GM18951 (cell line): ENCODE results near the gene IL17D.

Experiments
- POLR2A ChIP-seq: IDR thresholded peaks from 4 replicates; pipeline ENCODE4 v1.6.1; 2011; ENCODE audit warnings: mild to moderate bottlenecking; ENCODE audit not compliant: insufficient read length, insufficient read depth; ENCODE audit errors: extremely low read depth
- in situ Hi-C: fragments of 300-500 bp; cut with MboI; formaldehyde crosslinking; loops from one replicate; pipeline ENCODE4 v1.12.0; 2022; ENCODE audit warnings: low sequenced_read_pairs, mixed read lengths, inconsistent platforms; ENCODE audit not compliant: unreplicated experiment

IL17D gene

GRCh38 chr13:20716951-20717350, 13.5 kb downstream of the IL17D start:
- in situ Hi-C loops: no loop called here
- no peak for TF ChIP-seq POLR2A

- in situ Hi-C loops: no loop called here
- TF ChIP-seq POLR2A: no peak
Observed at GRCh38 chr13:20717581-20718542, 14.4 kb downstream of the IL17D start.

- in situ Hi-C loops: no loop called here
- no peak for TF ChIP-seq POLR2A
Observed at GRCh38 chr13:20718958-20719566, 15.6 kb downstream of the IL17D start.

GRCh38 chr13:20719783-20720182, 16.3 kb downstream of the IL17D start:
- in situ Hi-C loops: no loop called here
- no peak for TF ChIP-seq POLR2A

GRCh38 chr13:20720499-20720898, 17.0 kb downstream of the IL17D start:
- in situ Hi-C loops: no loop called here
- no peak for TF ChIP-seq POLR2A

- in situ Hi-C loops: no loop called here
Observed at GRCh38 chr13:20721058-20721453, 17.6 kb downstream of the IL17D start.

GRCh38 chr13:20721454-20722357, 18.2 kb downstream of the IL17D start:
- in situ Hi-C loops: no loop called here
- no peak for TF ChIP-seq POLR2A

More at GRCh38 chr13:20721058-20721453, 17.6 kb downstream of the IL17D start:
- no peak for TF ChIP-seq POLR2A

- in situ Hi-C loops: no loop called here
Observed at GRCh38 chr13:20727856-20728255, 24.4 kb downstream of the IL17D start.

GRCh38 chr13:20728579-20729311, 25.2 kb downstream of the IL17D start:
- in situ Hi-C loops: no loop called here
- TF ChIP-seq POLR2A: no peak

More at GRCh38 chr13:20727856-20728255, 24.4 kb downstream of the IL17D start:
- TF ChIP-seq POLR2A: no peak

GRCh38 chr13:20729633-20730585, 26.4 kb downstream of the IL17D start:
- in situ Hi-C loops: no loop called here
- no peak for TF ChIP-seq POLR2A

GRCh38 chr13:20738616-20739015, 35.1 kb downstream of the IL17D start:
- TF ChIP-seq POLR2A: no peak
- in situ Hi-C loops: no loop called here
